Neural cell (in vitro differentiated cells): Measurements from ENCODE around the gene POU6F2. TPM values are rescaled to one million over a fixed set of nuclear protein-coding genes. Genes with fewer than 3 reads are reported as not detected.

Experiments used
- H2AFZ ChIP-seq: fragments of 200-600, 300-800 bp; sonication (generic), shearing (Covaris generic); 2 replicates; pipeline ENCODE4 v1.6.0; 2014; ENCODE audit warnings: low read depth, mild to moderate bottlenecking, antibody characterized with exemption, low read length, moderate library complexity
- H3F3A ChIP-seq: fragments of 200-600 bp; shearing (Covaris generic); 2 replicates; pipeline ENCODE4 v1.6.1; 2016; ENCODE audit warnings: mild to moderate bottlenecking, moderate library complexity, mixed read lengths, antibody characterized with exemption, low read length; ENCODE audit not compliant: insufficient read depth, poor library complexity, severe bottlenecking
- H3K27ac ChIP-seq: fragments of 200-600, 300-800 bp; sonication (generic), shearing (Covaris generic); 2 replicates; pipeline ENCODE4 v1.5.1; 2014; ENCODE audit warnings: mild to moderate bottlenecking, low read length, moderate library complexity
- H3K27me3 ChIP-seq: fragments of 300-800, 200-600 bp; sonication (generic), shearing (Covaris generic); 2 replicates; pipeline ENCODE4 v1.6.0; 2014; ENCODE audit warnings: mild to moderate bottlenecking, low read depth, low read length, moderate library complexity; ENCODE audit not compliant: insufficient read depth
- H3K36me3 ChIP-seq: fragments of 300-800, 200-600 bp; sonication (generic), shearing (Covaris generic); 2 replicates; pipeline ENCODE4 v1.5.1; 2014; ENCODE audit warnings: mild to moderate bottlenecking, antibody characterized with exemption, low read length, moderate library complexity; ENCODE audit not compliant: insufficient read depth
- H3K4me2 ChIP-seq: fragments of 300-800, 200-600 bp; sonication (generic), shearing (Covaris generic); 2 replicates; pipeline ENCODE4 v1.6.0; 2014; ENCODE audit warnings: mild to moderate bottlenecking, low read length
- H3K4me3 ChIP-seq: fragments of 300-800, 200-600 bp; sonication (generic), shearing (Covaris generic); 2 replicates; pipeline ENCODE4 v1.5.1; 2014; ENCODE audit warnings: mild to moderate bottlenecking, low read length, moderate library complexity
- H3K79me2 ChIP-seq: fragments of 200-600 bp; shearing (Covaris generic); replicated peaks from 2 replicates; pipeline ENCODE4 v1.6.0; 2014; ENCODE audit warnings: mild to moderate bottlenecking, low read length, moderate library complexity; ENCODE audit not compliant: insufficient read depth
- H3K9ac ChIP-seq: fragments of 300-800, 200-600 bp; sonication (generic), shearing (Covaris generic); 2 replicates; pipeline ENCODE4 v1.6.1; 2016; ENCODE audit warnings: mild to moderate bottlenecking, low read length, mixed read lengths
- H3K9me2 ChIP-seq: fragments of 200-600 bp; shearing (Covaris generic); 2 replicates; pipeline ENCODE4 v1.6.1; 2016; ENCODE audit warnings: mild to moderate bottlenecking, low read length, mixed read lengths; ENCODE audit not compliant: insufficient read depth
- H3K9me3 ChIP-seq: fragments of 200-600, 300-800 bp; sonication (generic), shearing (Covaris generic); 2 replicates; pipeline ENCODE4 v1.6.1; 2016; ENCODE audit warnings: mild to moderate bottlenecking, mixed run types, low read length, moderate library complexity, mixed read lengths
- H4K20me1 ChIP-seq: fragments of 200-600 bp; shearing (Covaris generic); 2 replicates; pipeline ENCODE4 v1.6.1; 2016; ENCODE audit warnings: mild to moderate bottlenecking, mixed run types; ENCODE audit not compliant: insufficient read depth
- EP300 ChIP-seq: fragments of 450-650 bp; conservative IDR thresholded peaks from 2 replicates; pipeline ENCODE4 v1.6.1; 2014; ENCODE audit warnings: antibody characterized with exemption, mild to moderate bottlenecking, moderate library complexity; ENCODE audit not compliant: poor library complexity, severe bottlenecking
- EZH2 ChIP-seq: fragments of 200-600, 300-800 bp; shearing (Covaris generic), sonication (generic); IDR thresholded peaks from 2 replicates; pipeline ENCODE4 v1.6.1; 2014; ENCODE audit warnings: antibody characterized with exemption, low read length, borderline replicate concordance, mild to moderate bottlenecking; ENCODE audit not compliant: insufficient read depth, poor library complexity, severe bottlenecking
- MXI1 ChIP-seq: fragments of 450-650 bp; conservative IDR thresholded peaks from 2 replicates; pipeline ENCODE4 v1.6.1; 2014; ENCODE audit warnings: antibody characterized with exemption, mild to moderate bottlenecking; ENCODE audit not compliant: poor library complexity, severe bottlenecking
- POLR2AphosphoS5 ChIP-seq: IDR thresholded peaks from 2 replicates; pipeline ENCODE4 v1.6.1; 2012
- RAD21 ChIP-seq: fragments of 450-650 bp; conservative IDR thresholded peaks from 2 replicates; pipeline ENCODE4 v1.6.1; 2014; ENCODE audit warnings: antibody characterized with exemption, mild to moderate bottlenecking, moderate library complexity
- SMC3 ChIP-seq: fragments of 450-650 bp; conservative IDR thresholded peaks from 2 replicates; pipeline ENCODE4 v1.6.1; 2014; ENCODE audit warnings: antibody characterized with exemption, mild to moderate bottlenecking, moderate library complexity; ENCODE audit not compliant: poor library complexity
- TAF1 ChIP-seq: IDR thresholded peaks from 2 replicates; pipeline ENCODE4 v1.6.1; 2012; ENCODE audit warnings: low read depth
- polyA plus RNA-seq: library from polyadenylated mRNA; depleted of rRNA; stranded (reverse); fragments of >200 nt; gene quantifications from 2 replicates; pipeline ENCODE4 v1.2.3, GENCODE V29; 2014
- TF ChIP-seq, protein P1 (sequence below): IDR thresholded peaks from 2 replicates; pipeline ENCODE4 v1.6.1; 2012; ENCODE audit warnings: borderline replicate concordance
- TF ChIP-seq, protein P2 (sequence below): fragments of 450-650 bp; IDR thresholded peaks from 2 replicates; pipeline ENCODE4 v1.5.1; 2014; ENCODE audit warnings: antibody characterized with exemption, mild to moderate bottlenecking, moderate library complexity; ENCODE audit not compliant: poor library complexity, severe bottlenecking

Gene POU6F2
- polyA plus RNA-seq, 1 donor from 2014 or later = 2.8 TPM

DNA sequence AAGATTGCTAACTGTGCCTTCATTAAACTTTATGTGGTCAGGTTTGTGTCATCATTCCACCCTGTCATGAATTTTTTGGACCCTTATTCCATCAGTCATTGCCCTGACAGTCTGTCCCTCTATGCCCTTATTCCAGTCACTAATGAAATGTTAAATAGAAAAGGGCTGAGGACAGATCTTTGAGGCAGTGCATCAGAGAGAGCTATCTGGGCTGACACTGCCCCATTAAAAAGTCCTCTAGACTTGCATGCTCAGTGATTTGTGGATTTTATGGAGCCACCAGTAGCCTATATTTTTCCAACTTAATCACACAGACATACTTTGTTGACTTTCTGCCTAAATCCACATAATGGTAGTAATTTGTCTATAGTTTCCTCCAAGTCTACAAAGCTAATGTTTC lies 323.8 kb downstream of the POU6F2 start:
- no peaks in the 10 kb centered on the region for H3K27me3 ChIP-seq
- TF ChIP-seq EP300 = no peak
- TF ChIP-seq TAF1 = no peak
- no peak for TF ChIP-seq EZH2
- TF ChIP-seq, protein P1, sequence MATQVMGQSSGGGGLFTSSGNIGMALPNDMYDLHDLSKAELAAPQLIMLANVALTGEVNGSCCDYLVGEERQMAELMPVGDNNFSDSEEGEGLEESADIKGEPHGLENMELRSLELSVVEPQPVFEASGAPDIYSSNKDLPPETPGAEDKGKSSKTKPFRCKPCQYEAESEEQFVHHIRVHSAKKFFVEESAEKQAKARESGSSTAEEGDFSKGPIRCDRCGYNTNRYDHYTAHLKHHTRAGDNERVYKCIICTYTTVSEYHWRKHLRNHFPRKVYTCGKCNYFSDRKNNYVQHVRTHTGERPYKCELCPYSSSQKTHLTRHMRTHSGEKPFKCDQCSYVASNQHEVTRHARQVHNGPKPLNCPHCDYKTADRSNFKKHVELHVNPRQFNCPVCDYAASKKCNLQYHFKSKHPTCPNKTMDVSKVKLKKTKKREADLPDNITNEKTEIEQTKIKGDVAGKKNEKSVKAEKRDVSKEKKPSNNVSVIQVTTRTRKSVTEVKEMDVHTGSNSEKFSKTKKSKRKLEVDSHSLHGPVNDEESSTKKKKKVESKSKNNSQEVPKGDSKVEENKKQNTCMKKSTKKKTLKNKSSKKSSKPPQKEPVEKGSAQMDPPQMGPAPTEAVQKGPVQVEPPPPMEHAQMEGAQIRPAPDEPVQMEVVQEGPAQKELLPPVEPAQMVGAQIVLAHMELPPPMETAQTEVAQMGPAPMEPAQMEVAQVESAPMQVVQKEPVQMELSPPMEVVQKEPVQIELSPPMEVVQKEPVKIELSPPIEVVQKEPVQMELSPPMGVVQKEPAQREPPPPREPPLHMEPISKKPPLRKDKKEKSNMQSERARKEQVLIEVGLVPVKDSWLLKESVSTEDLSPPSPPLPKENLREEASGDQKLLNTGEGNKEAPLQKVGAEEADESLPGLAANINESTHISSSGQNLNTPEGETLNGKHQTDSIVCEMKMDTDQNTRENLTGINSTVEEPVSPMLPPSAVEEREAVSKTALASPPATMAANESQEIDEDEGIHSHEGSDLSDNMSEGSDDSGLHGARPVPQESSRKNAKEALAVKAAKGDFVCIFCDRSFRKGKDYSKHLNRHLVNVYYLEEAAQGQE = no peak
- no peak for TF ChIP-seq POLR2AphosphoS5
- no peaks in the 10 kb centered on the region for H4K20me1 ChIP-seq
- H3K79me2 ChIP-seq = no peaks in the 10 kb centered on the region
- no peak overlapping the region for H3K4me3 ChIP-seq
- H3F3A ChIP-seq = no peaks in the 10 kb centered on the region
- H3K9ac ChIP-seq = no peak overlapping the region
- no peak overlapping the region for H2AFZ ChIP-seq
- H3K9me2 ChIP-seq = no peaks in the 10 kb centered on the region
- H3K9me3 ChIP-seq = no peaks in the 10 kb centered on the region
- no peaks in the 10 kb centered on the region for H3K36me3 ChIP-seq
- H3K27ac ChIP-seq = no peak overlapping the region
- no peak overlapping the region for H3K4me2 ChIP-seq

DNA sequence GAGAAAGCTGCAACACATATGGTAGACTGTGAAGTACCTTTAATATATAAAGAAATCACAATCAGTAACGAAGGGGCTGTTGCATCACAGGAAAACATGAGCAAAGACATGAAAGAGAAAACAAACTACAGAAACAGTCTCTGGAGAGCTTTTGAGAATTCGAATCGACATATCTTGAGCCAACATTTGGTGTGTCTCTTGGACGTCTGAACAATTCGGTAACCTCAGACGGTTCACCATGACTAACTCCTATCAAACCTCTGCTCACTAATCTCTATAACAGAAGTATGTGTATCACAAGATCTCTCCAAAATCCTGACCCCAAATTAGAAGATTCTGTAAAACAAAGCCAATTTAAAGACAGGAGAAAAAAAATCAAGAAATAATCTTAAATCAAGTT lies 326.5 kb downstream of the POU6F2 start:
- Histone ChIP-seq H2AFZ (no peak overlapping the region), H3F3A (no peaks in the 10 kb centered on the region), H3K27me3 (no peaks in the 10 kb centered on the region), H3K9ac (no peak overlapping the region), H3K79me2 (no peaks in the 10 kb centered on the region), H3K9me2 (no peaks in the 10 kb centered on the region), H3K27ac (no peak overlapping the region), H3K4me2 (no peak overlapping the region), H3K4me3 (no peak overlapping the region), H3K36me3 (no peaks in the 10 kb centered on the region), H3K9me3 (no peaks in the 10 kb centered on the region), H4K20me1 (no peaks in the 10 kb centered on the region)
- TF ChIP-seq RAD21 (no peak), EZH2 (no peak), MXI1 (no peak), EP300 (no peak), POLR2AphosphoS5 (no peak), SMC3 (no peak), TAF1 (no peak)
- TF ChIP-seq, protein P2, sequence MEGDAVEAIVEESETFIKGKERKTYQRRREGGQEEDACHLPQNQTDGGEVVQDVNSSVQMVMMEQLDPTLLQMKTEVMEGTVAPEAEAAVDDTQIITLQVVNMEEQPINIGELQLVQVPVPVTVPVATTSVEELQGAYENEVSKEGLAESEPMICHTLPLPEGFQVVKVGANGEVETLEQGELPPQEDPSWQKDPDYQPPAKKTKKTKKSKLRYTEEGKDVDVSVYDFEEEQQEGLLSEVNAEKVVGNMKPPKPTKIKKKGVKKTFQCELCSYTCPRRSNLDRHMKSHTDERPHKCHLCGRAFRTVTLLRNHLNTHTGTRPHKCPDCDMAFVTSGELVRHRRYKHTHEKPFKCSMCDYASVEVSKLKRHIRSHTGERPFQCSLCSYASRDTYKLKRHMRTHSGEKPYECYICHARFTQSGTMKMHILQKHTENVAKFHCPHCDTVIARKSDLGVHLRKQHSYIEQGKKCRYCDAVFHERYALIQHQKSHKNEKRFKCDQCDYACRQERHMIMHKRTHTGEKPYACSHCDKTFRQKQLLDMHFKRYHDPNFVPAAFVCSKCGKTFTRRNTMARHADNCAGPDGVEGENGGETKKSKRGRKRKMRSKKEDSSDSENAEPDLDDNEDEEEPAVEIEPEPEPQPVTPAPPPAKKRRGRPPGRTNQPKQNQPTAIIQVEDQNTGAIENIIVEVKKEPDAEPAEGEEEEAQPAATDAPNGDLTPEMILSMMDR = no peak
- TF ChIP-seq, protein P1 = no peak
